Endodermal cell (in vitro differentiated cells): ENCODE data around the gene SLC16A2. TPM values are rescaled to one million over a fixed set of nuclear protein-coding genes. Genes with fewer than 3 reads are reported as not detected.

ENCODE experiments used
- DNase-seq: peaks from one replicate; pipeline ENCODE4 v3.0.0-alpha.2; 2017
- H3K27ac ChIP-seq: 2 replicates; pipeline ENCODE4 v1.5.1; 2013; ENCODE audit warnings: mild to moderate bottlenecking, low read depth, low read length, moderate library complexity
- H3K27me3 ChIP-seq: 2 replicates; pipeline ENCODE4 v1.6.1; 2013; ENCODE audit warnings: mild to moderate bottlenecking, low read length, moderate library complexity; ENCODE audit not compliant: insufficient read depth, control insufficient read depth, poor library complexity, severe bottlenecking
- H3K36me3 ChIP-seq: 2 replicates; pipeline ENCODE4 v1.7.0; 2013; ENCODE audit warnings: mild to moderate bottlenecking, low read length, moderate library complexity; ENCODE audit not compliant: control insufficient read depth, insufficient read depth
- H3K4me1 ChIP-seq: one replicate; pipeline ENCODE4 v1.7.0; 2013; ENCODE audit warnings: low read length; ENCODE audit not compliant: control insufficient read depth, insufficient read depth
- H3K4me3 ChIP-seq: 2 replicates; pipeline ENCODE4 v1.5.1; 2013; ENCODE audit warnings: mild to moderate bottlenecking, low read length, moderate library complexity
- H3K9ac ChIP-seq: 2 replicates; pipeline ENCODE4 v1.6.1; 2013; ENCODE audit warnings: mild to moderate bottlenecking, low read length, moderate library complexity; ENCODE audit not compliant: poor library complexity, severe bottlenecking; ENCODE audit errors: extremely low read depth
- H3K9me3 ChIP-seq: 2 replicates; pipeline ENCODE4 v1.6.1; 2013; ENCODE audit warnings: mild to moderate bottlenecking, low read length, moderate library complexity; ENCODE audit not compliant: control insufficient read depth
- H3K27ac Mint-ChIP-seq: 2 replicates; pipeline ENCODE4 v1.8.0; 2020; ENCODE audit warnings: mixed read lengths
- H3K27me3 Mint-ChIP-seq: 2 replicates; pipeline ENCODE4 v1.8.0; 2021; ENCODE audit warnings: mild to moderate bottlenecking, mixed read lengths; ENCODE audit not compliant: insufficient read depth
- H3K36me3 Mint-ChIP-seq: 2 replicates; pipeline ENCODE4 v1.8.0; 2020; ENCODE audit warnings: low read depth, mixed read lengths
- H3K4me1 Mint-ChIP-seq: 2 replicates; pipeline ENCODE4 v1.8.0; 2020; ENCODE audit warnings: mixed read lengths
- H3K4me3 Mint-ChIP-seq: 2 replicates; pipeline ENCODE4 v1.8.0; 2020; ENCODE audit warnings: mild to moderate bottlenecking, moderate library complexity, mixed read lengths
- H3K9me3 Mint-ChIP-seq: 2 replicates; pipeline ENCODE4 v1.8.0; 2020; ENCODE audit warnings: mild to moderate bottlenecking, mixed read lengths
- WGBS, 2 experiments: methylation state at CpG; one replicate each; pipeline versions ENCODE4 v1.1.5 to v1.1.7; 2013; ENCODE audit warnings: missing lambda C conversion rate in 2 of 2, mixed read lengths in 1 of 2; ENCODE audit not compliant: insufficient coverage in 1 of 2, insufficient read length in 1 of 2; 5-methylcytosine and 5-hydroxymethylcytosine counted together
- total RNA-seq, 2 donors: library from RNA; stranded (reverse); fragmentation: NEBNext Ultra II Directional in 1 of 2; extraction: Animal tissue kit (Norgen Biotek cat#: 25700) in 1 of 2; gene quantifications; 2 replicates in 1 of 2; 3 replicates in 1 of 2; pipeline ENCODE4 v1.2.1, GENCODE V29; 2021
- TF ChIP-seq, protein P1 (sequence below): fragments of 200-600 bp; sonication (generic); conservative IDR thresholded peaks from 2 replicates; pipeline ENCODE4 v1.5.0; 2021; ENCODE audit warnings: antibody characterized with exemption, mild to moderate bottlenecking

SLC16A2 gene
- total RNA-seq, 2 donors from 2014 or later = 9.1 to 11.6 TPM

DNA sequence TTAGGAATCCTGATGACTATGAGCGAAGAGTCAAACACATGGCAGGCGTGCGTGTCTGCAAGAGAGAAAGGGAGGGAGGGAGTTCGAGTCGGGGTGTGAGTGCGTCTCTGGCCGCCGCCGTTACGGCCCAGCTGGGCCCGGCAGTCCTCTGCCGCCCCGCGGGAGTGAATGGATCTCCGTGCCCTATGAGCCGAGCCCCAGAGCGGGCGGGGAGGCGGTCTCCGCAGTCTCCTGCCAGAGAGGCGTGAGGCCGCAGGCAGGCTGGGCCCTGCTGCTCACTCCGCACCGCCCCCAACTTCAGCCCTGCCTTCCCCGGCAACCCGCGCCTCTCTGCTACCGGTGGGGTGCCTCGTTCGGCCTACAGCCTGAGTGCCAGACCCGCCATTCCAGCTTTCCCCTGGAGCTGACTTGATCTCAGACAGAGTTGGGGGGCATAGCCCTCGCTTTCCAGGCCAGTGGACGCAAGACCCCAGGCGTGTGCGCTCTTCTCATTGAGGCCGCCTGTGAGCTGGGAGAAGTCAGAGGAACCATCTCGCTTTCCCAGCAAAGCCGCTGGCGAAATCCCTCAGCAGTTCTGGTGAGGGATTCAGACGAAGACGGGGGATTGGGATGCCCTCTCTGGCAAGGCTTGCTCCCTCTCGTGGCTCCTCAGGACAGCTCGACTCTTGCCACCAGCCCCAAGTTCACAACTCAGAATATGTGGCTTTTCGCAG is 1.4 kb downstream of the SLC16A2 start:
- H3K4me3 Mint-ChIP-seq = peak overlapping the region; percentile 72
- WGBS, 2 experiments = 3% methylated on average over 44 of the region's 44 CpGs; no CpG with 5 or more reads in 1 of the 2 experiments
- Histone ChIP-seq H3K9me3 (no peaks in the 10 kb centered on the region), H3K4me3 (peak overlapping the region; percentile 76), H3K27me3 (no peaks in the 10 kb centered on the region), H3K4me1 (no peaks in the 10 kb centered on the region), H3K27ac (peak overlapping the region; percentile 64), H3K36me3 (no peaks in the 10 kb centered on the region), H3K9ac (no peak overlapping the region)
- H3K36me3 Mint-ChIP-seq = no peaks in the 10 kb centered on the region
- H3K4me1 Mint-ChIP-seq = peaks cover 11% of the 10 kb centered on the region
- peak overlapping the region; percentile 78 for H3K27ac Mint-ChIP-seq
- peaks cover 28% of the 10 kb centered on the region for H3K27me3 Mint-ChIP-seq
- peaks cover 22% of the 10 kb centered on the region for H3K9me3 Mint-ChIP-seq
- peak; percentile 87 for DNase-seq
- TF ChIP-seq, protein P1, sequence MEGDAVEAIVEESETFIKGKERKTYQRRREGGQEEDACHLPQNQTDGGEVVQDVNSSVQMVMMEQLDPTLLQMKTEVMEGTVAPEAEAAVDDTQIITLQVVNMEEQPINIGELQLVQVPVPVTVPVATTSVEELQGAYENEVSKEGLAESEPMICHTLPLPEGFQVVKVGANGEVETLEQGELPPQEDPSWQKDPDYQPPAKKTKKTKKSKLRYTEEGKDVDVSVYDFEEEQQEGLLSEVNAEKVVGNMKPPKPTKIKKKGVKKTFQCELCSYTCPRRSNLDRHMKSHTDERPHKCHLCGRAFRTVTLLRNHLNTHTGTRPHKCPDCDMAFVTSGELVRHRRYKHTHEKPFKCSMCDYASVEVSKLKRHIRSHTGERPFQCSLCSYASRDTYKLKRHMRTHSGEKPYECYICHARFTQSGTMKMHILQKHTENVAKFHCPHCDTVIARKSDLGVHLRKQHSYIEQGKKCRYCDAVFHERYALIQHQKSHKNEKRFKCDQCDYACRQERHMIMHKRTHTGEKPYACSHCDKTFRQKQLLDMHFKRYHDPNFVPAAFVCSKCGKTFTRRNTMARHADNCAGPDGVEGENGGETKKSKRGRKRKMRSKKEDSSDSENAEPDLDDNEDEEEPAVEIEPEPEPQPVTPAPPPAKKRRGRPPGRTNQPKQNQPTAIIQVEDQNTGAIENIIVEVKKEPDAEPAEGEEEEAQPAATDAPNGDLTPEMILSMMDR = peak; percentile 69

DNA sequence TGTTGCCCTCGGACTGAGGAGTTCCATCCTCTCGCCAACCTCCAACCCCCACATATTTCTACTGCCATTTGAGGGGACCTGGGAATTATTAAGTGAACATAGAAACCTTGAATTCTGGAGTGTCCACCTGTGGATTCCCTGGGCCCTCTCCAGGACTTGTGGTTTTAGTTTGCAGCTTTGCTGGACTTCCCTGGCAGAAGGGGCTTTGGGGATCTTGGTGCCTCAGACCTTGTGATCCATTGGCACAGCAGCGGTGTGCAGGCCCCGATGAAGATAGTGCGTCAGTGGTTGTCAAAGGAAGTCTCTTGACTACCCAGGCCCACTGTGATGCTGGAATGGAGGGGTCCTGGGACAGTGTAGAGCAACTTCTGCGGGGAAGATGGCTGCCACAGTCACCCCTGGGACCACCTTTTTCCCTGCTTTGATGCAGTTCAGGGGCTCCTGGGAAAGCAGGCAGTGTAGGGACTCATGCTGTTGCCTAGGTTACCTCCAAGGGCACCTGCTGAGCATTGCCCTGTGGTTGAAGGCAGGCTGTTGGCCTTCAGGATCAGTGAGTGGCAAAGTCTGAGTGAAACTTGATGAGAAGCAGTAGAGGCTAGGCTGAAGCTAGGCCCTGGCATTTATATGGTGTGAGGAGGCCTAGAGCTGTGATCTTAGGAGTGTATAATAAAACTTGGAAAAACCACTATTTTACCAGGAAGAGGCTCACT is 2.2 kb downstream of the SLC16A2 start:
- Mint-ChIP-seq H3K9me3 (peaks cover 26% of the 10 kb centered on the region), H3K4me3 (peak overlapping the region; percentile 72), H3K27ac (no peak overlapping the region), H3K27me3 (peaks cover 21% of the 10 kb centered on the region), H3K4me1 (peaks cover 11% of the 10 kb centered on the region), H3K36me3 (no peaks in the 10 kb centered on the region)
- TF ChIP-seq, protein P1 = no peak
- DNase-seq = no peak
- Histone ChIP-seq H3K36me3 (no peaks in the 10 kb centered on the region), H3K9me3 (no peaks in the 10 kb centered on the region), H3K27me3 (no peaks in the 10 kb centered on the region), H3K4me3 (peak overlapping the region; percentile 76), H3K4me1 (no peaks in the 10 kb centered on the region), H3K27ac (peak overlapping the region; percentile 64), H3K9ac (no peak overlapping the region)
- 71% methylated on average over 6 of the region's 6 CpGs; no CpG with 5 or more reads in 1 of the 2 experiments for WGBS, 2 experiments

DNA sequence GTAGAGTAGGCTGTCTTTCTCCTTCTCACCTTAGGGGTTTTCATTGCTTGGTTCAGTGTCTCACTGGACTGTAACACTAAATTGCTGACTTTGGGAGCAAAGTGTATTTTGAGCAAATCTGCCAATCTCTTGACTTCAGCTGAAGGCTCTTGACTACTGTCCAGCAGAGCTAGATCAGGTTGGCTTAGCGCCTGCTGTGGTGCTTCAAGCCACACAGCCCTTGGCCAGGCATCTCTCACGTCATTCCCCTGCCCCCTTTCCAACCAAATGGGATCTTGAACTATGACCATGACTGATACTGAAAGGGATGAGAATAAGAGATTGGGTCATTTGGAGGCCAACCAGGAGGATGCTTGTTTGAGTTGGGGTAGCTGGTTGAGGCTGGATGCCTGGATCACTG is 4.8 kb downstream of the SLC16A2 start:
- no peak for DNase-seq
- H3K9me3 ChIP-seq = no peaks in the 10 kb centered on the region
- Mint-ChIP-seq H3K27ac (no peak overlapping the region), H3K36me3 (no peaks in the 10 kb centered on the region), H3K9me3 (peaks cover 15% of the 10 kb centered on the region), H3K27me3 (peaks cover 4% of the 10 kb centered on the region), H3K4me3 (no peak overlapping the region), H3K4me1 (peaks cover 8% of the 10 kb centered on the region)
- H3K4me1 ChIP-seq = no peaks in the 10 kb centered on the region
- TF ChIP-seq, protein P1 = no peak
- 92% methylated on average over 2 of the region's 2 CpGs; no CpG with 5 or more reads in 1 of the 2 experiments for WGBS, 2 experiments
- no peaks in the 10 kb centered on the region for H3K36me3 ChIP-seq
- H3K9ac ChIP-seq = no peak overlapping the region
- H3K27me3 ChIP-seq = no peaks in the 10 kb centered on the region
- H3K27ac ChIP-seq = no peak overlapping the region
- H3K4me3 ChIP-seq = no peak overlapping the region
